Measurements from ENCODE around the gene FIGN. TPM values are rescaled to one million over a fixed set of nuclear protein-coding genes. Genes with fewer than 3 reads are reported as not detected.
A peak's percentile ranks its signal among the peaks of the same experiment; 100 is the strongest.

The FIGN gene
- total and polyA plus RNA-seq, 10 of the 15 experiments (the other 5 are each of a cell fraction or from before 2014, with no cell fraction given): under 0.01 to 0.01 TPM; not detected in 8

GRCh38 chr2:163753726-163754125, 17.9 kb upstream of the FIGN start (continued):
- TF ChIP-seq MAX (IDR thresholded peaks at IDR 0.05; ENCODE audit: low read depth, low read length): no peak

GRCh38 chr2:163752267-163752666, 16.5 kb upstream of the FIGN start:
- Histone ChIP-seq H2AFZ (ENCODE audit: control insufficient read depth, low read depth, low read length) (no peak overlapping the region), H3K27ac (ENCODE audit: control insufficient read depth, insufficient read depth) (no peak overlapping the region), H4K20me1 (ENCODE audit: control insufficient read depth, insufficient read depth) (no peaks in the 10 kb centered on the region), H3K4me3 (no peak overlapping the region), H3K27me3 (replicated peaks in 1 of 2; ENCODE audit: control insufficient read depth in 2 of 2, insufficient read depth in 2 of 2, low read length in 1 of 2) (no peaks in the 10 kb centered on the region), H3K4me2 (ENCODE audit: control insufficient read depth, insufficient read depth) (no peak overlapping the region), H3K79me2 (ENCODE audit: control insufficient read depth, insufficient read depth, low read length) (no peaks in the 10 kb centered on the region), H3K4me1 (ENCODE audit: control insufficient read depth, insufficient read depth, low read length) (no peaks in the 10 kb centered on the region), H3K9me3 (replicated peaks; ENCODE audit: control insufficient read depth, insufficient read depth, low read length) (no peaks in the 10 kb centered on the region), H3K9ac (ENCODE audit: control insufficient read depth, insufficient read depth, low read length) (no peak overlapping the region), H3K36me3 (ENCODE audit: control insufficient read depth in 2 of 2, insufficient read depth in 2 of 2, low read length in 1 of 2) (no peaks in the 10 kb centered on the region)
- DNase-seq (ENCODE audit: low read depth, low spot score) (no peak), FAIRE-seq (peak; percentile 41), ATAC-seq (no peak)
- no peak for TF ChIP-seq ZBTB4 (CRISPR knock-in tag; IDR thresholded peaks at IDR 0.05)
- no peak for TF ChIP-seq E2F8 (IDR thresholded peaks at IDR 0.05; ENCODE audit: low read depth, partially characterized antibody)
- TF ChIP-seq SREBF2 (IDR thresholded peaks at IDR 0.05; ENCODE audit: low read length): no peak
- TF ChIP-seq MTA2 (IDR thresholded peaks at IDR 0.05; ENCODE audit: low read depth): no peak
- no peak for TF ChIP-seq NR2F1 (conservative IDR thresholded peaks at IDR 0.05)
- TF ChIP-seq NR2C1 (IDR thresholded peaks at IDR 0.05): no peak
- TF ChIP-seq TAF1 (IDR thresholded peaks at IDR 0.05; ENCODE audit: borderline replicate concordance, low read depth, low read length): no peak
- TF ChIP-seq NFIC (IDR thresholded peaks at IDR 0.05; ENCODE audit: low read depth, low read length): no peak
- TF ChIP-seq TBL1XR1 (IDR thresholded peaks at IDR 0.05; ENCODE audit: low read depth, low read length): no peak
- RAD21 ChIA-PET (ENCODE audit: unreplicated experiment): no interaction called here
- no TSS peak for BruUV-seq (replicated peaks)
- CTCF ChIA-PET: interaction anchor here (0.6 kb wide), 1 partner anchor 24 kb away, joined by 3 read pairs; no protein-coding TSS in a partner anchor
- POLR2A ChIA-PET: no interaction called here
- SMC1A ChIA-PET (ENCODE audit: uncharacterized antibody, unreplicated experiment): no interaction called here
- intact Hi-C loops (cut with micrococcal nuclease; ENCODE audit: unreplicated experiment): no loop called here
- in situ Hi-C loops (cut with MboI): no loop called here
- WGBS (ENCODE audit: insufficient coverage, insufficient replicate concordance, low lambda C conversion rate, missing lambda C conversion rate): 14% methylated on average over 5 of the region's 5 CpGs
